ENCODE measurements around the gene COPB2. TPM values are rescaled to one million over a fixed set of nuclear protein-coding genes. Genes with fewer than 3 reads are reported as not detected.

COPB2 gene
- total and polyA plus RNA-seq, 2 of the 4 experiments (the other 2 are of a cell fraction): 179 to 363 TPM

DNA sequence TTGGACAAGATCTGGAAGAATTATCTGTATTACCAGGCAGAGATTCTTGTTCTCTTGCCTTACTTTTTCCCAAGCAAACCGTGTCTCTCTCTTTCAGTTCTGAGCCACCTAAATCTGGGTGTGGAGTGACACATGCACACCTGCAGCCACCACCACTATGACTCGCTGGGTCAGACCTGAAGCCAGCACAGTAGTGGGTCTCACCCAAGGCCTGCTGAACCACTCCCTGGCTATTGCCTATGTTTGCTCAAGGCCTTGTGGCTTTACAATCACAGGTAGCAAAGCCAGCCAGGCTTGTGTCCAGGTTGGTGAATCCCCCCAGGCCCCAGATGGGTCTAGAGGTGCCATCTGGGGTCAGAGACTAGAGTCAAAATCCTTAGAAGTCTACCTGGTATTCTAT, 28.7 kb upstream of the COPB2 start:
- ATAC-seq (ENCODE audit: low read depth) (no peak), DNase-seq (no peak)
- Histone ChIP-seq H4K91ac (ENCODE audit: insufficient read depth, low read depth, low read length) (no peak overlapping the region), H2BK20ac (ENCODE audit: low read depth, low read length) (no peak overlapping the region), H4K8ac (ENCODE audit: low read depth in 2 of 2, low read length in 2 of 2) (no peak overlapping the region), H3K4ac (ENCODE audit: low read depth, low read length) (no peak overlapping the region), H2BK5ac (ENCODE audit: low read depth, low read length, poor library complexity, severe bottlenecking) (no peak overlapping the region), H3K23ac (ENCODE audit: low read depth, low read length) (no peak overlapping the region), H2AK5ac (ENCODE audit: low read depth, low read length) (no peak overlapping the region), H4K20me1 (ENCODE audit: insufficient read depth, low read length) (no peaks in the 10 kb centered on the region), H2BK15ac (ENCODE audit: low read depth, low read length) (no peak overlapping the region), H3K4me1 (ENCODE audit: control insufficient read depth, insufficient read depth, low read length) (no peaks in the 10 kb centered on the region), H3K4me2 (ENCODE audit: low read depth, low read length) (no peak overlapping the region), H3K9me1 (ENCODE audit: insufficient read depth, low read length) (no peaks in the 10 kb centered on the region; the same call in 1 of the 2 replicates), H3K4me3 (ENCODE audit: insufficient read depth, low read depth, low read length) (no peak overlapping the region), H2BK120ac (ENCODE audit: low read depth, low read length) (no peak overlapping the region), H3K56ac (ENCODE audit: extremely low read depth, insufficient read depth, low read length) (no peak overlapping the region), H4K5ac (ENCODE audit: low read depth, low read length) (no peak overlapping the region), H3K27ac (ENCODE audit: insufficient read depth, low read length) (no peak overlapping the region), H2AFZ (replicated peaks; ENCODE audit: low read length, poor library complexity) (no peak overlapping the region), H3K9me3 (ENCODE audit: control insufficient read depth, insufficient read depth, low read length) (no peaks in the 10 kb centered on the region), H3K9ac (ENCODE audit: low read depth, low read length) (no peak overlapping the region), H3K79me1 (ENCODE audit: low read depth in 1 of 2, low read length in 2 of 2) (no peaks in the 10 kb centered on the region), H3K14ac (replicated peaks; ENCODE audit: low read depth, low read length) (no peak overlapping the region), H3K27me3 (ENCODE audit: control insufficient read depth, insufficient read depth, low read length) (no peaks in the 10 kb centered on the region), H3K36me3 (ENCODE audit: control insufficient read depth, insufficient read depth, low read length) (no peaks in the 10 kb centered on the region), H3K18ac (ENCODE audit: low read depth, low read length) (no peak overlapping the region), H2AK9ac (replicated peaks; ENCODE audit: low read depth, low read length, poor library complexity) (no peak overlapping the region)
- no CpG with 5 or more reads among the region's 2 CpGs for WGBS, 2 experiments (ENCODE audit: extremely low coverage in 2 of 2, insufficient read length in 1 of 2)
- TF ChIP-seq FOS (IDR thresholded peaks at IDR 0.05; ENCODE audit: low read depth, low read length) (no peak), SMC3 (IDR thresholded peaks at IDR 0.05; ENCODE audit: low read depth, low read length) (no peak), CHD1 (IDR thresholded peaks at IDR 0.05; ENCODE audit: low read depth, low read length) (no peak), RFX5 (IDR thresholded peaks at IDR 0.05; ENCODE audit: low read depth, low read length) (no peak), MAZ (IDR thresholded peaks at IDR 0.05; ENCODE audit: borderline replicate concordance, low read depth, low read length) (no peak), CEBPB (IDR thresholded peaks at IDR 0.05; ENCODE audit: low read depth, low read length) (no peak)
- no TSS peak for BruUV-seq (replicated peaks)
- intact Hi-C loops (cut with micrococcal nuclease) (no loop called here), in situ Hi-C loops (cut with MboI; ENCODE audit: low sequenced_read_pairs) (no loop called here), dilution Hi-C loops (cut with HindIII; ENCODE audit: low sequenced_read_pairs, unreplicated experiment) (no loop called here)
- CTCF ChIA-PET: interaction anchor here (1.5 kb wide), 1 partner anchor 9 kb away, joined by 3 read pairs; no protein-coding TSS in a partner anchor
- POLR2A ChIA-PET (ENCODE audit: unreplicated experiment): no interaction called here
